DLD1 (cell line): Measurements from ENCODE around the gene MOSPD3.

Experiments
- in situ Hi-C: cut with HindIII; loops from 2 replicates; pipeline ENCODE4 v1.10.0; 2017; ENCODE audit warnings: low sequenced_read_pairs

Gene MOSPD3

DNA sequence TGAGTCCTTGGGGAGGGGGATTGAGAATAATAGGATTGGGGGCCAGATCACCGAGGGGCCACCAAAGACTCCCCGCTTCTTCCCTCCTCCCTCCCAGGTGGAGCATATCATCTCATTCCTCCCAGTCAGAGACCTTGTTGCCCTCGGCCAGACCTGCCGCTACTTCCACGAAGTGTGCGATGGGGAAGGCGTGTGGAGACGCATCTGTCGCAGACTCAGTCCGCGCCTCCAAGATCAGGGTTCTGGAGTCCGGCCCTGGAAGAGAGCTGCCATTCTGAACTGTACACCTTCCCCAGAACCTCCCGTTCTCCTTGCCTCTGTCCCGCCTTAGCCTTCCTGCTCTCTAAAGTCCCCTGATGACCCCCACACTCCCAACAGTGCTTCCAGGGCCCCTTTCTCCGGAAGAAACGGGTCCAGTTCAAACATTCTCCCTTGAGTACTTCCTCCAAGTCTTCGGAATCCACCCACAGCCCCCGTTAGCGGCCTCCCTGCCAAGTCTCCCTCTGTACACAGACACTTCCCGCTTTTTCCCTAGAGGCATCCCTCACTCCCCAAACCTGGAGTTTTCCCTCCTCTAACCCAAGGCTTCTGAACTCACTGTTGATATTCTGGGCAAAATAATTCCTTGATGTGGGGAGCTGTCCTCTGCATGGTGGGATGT is 22.1 kb upstream of the MOSPD3 start:
- in situ Hi-C loops, result no loop called here

- in situ Hi-C loops, result no loop called here
Measured at GRCh38 chr7:100591596-100591995, 20.7 kb upstream of the MOSPD3 start.

GRCh38 chr7:100595188-100595587 is 17.2 kb upstream of the MOSPD3 start:
- in situ Hi-C loops, result no loop called here

DNA sequence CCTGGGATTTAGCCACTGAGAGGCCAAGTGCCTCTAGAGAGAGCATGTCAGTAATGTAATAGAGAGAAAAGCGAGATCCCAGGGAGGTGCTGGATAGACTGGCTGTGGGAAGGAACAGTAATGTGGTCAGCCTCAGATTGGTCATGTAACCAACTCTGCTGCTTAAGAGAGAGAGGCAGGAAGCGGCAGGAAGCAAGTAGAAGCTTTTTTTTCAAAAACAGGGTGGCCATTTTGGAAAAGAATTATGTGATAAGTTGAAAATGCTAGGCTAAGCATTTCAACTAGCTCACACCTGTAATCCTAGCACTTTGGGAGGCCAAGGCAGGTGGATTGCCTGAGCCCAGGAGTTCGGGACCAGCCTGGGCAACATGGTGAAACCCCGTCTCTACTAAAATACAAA is 13.9 kb upstream of the MOSPD3 start:
- in situ Hi-C loops, result no loop called here

DNA sequence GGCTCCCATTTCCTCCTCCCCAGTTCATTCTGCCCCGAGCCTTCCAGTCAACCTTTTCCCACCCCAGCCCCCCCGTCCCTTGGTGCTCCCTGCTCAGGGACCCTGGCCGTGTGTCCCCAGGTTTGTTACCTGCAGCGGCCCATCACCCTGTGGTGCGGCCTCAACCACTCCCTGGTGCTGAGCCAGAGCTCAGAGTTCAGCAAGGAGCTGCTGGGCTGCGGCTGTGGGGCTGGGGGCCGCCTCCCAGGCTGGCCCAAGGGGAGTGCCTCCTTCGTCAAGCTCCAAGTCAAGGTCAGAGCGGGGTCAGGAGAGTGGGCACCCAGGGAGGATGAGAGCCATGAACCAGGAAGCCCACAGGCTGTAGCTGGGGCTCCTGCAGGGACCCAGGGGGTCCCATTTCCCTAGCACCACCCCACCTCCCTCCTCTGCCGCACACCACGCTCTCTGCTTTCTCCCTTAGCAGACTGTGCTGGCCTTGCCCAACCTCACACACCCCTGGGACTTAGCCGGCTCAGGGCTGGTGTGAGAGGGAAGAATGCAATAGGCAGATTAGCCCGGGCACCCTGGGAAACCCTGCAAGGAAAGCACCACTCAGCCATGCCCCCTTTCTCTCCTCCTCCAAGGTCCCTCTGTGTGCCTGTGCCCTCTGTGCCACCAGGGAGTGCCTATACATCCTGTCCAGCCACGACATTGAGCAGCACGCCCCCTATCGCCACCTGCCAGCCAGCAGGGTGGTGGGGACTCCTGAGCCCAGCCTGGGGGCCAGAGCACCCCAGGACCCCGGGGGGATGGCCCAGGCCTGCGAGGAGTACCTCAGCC is 12.2 kb upstream of the MOSPD3 start:
- in situ Hi-C loops, result no loop called here

GRCh38 chr7:100600730-100601038 is 11.7 kb upstream of the MOSPD3 start:
- in situ Hi-C loops, result no loop called here

DNA sequence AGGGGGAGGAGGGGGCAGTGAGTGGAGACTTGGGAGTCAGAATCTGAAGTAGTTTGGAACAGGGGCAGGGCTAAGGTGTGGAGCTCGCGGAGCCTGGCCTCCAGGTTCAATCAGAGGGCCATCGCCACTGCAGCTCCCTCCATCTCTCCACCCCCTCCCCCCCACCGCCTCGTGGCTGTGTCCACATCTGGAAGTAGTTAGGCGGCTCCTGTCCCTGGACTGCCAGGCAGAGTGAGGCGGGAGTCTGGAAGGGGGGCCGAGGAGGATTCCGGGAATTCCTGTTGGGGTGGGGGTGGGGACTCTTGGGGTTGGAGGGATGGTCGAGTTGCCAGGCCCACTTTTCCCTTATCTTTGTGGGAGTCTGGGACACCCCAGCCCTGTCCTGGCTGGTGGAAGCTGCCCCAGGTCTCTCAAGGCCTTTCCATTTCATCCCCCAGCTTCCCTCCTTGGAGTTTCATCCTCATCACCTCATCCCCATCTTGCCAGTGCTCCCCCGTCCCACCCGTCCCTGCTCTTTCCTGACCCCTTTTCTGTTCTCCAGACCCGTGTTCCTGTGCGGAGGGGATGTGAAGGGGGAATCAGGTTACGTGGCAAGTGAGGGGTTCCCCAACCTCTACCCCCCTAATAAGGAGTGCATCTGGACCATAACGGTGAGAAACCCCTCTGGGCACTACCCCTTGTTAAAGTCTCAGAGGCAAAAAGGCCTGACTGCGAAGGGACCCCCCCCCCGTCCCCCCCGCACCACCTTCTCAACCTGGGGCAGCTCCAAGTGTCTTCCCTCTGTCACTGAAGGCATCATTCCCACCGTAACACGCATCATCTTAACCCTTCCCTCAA is 9.2 kb upstream of the MOSPD3 start:
- in situ Hi-C loops, result no loop called here

DNA sequence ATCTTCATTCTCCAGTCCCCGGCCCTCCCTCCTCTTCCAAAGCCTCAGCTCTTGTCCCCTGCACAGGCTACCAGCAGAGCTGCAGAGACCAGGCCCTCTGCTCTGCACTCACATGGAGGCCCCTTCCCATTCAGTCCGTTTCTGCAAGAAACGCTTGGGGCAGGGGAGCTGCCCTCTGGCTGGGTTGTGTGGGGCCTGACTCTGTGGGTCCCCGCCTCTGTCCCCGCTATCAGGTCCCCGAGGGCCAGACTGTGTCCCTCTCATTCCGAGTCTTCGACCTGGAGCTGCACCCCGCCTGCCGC is 8.7 kb upstream of the MOSPD3 start:
- in situ Hi-C loops, result no loop called here

DNA sequence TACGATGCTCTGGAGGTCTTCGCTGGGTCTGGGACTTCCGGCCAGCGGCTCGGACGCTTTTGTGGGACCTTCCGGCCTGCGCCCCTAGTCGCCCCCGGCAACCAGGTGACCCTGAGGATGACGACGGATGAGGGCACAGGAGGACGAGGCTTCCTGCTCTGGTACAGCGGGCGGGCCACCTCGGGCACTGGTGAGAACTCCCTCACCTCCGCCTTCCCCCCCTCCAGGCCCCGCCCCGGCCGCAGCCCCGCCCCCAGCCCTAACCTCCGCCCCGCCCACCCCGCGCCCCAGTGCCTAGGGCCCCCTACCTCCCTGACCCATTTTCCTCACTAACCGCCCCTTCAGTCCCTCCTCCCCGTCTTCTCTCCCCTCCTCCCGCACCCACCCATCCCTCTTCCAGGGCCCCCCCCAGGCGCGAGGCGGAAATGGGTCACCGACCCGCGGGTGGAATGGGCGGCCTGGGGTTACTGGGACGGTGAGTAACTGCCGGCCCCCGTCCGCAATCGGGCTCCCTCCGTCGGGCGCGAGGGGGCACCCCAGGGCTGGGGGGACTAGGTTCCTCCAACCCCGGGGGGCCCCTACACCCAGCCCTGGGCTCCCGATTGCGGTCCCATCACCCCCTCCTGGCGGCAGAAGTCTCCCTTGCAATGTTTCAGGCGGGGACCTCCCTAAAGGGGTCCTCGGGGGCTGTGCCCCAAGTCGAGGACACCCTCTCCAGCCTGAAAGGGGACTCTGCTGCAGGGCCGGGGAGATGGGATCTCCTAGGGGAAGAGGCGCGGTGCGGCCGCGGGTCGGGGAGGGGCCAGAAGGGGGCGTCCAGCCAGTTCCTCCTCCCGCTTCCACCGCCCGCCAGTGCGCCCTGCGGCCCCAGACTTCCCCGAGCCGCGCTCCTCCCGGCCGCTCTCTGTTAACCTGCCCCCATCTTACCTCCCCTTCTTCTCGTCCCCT is 8.0 kb upstream of the MOSPD3 start:
- in situ Hi-C loops, result no loop called here

GRCh38 chr7:100604976-100605911 is 7.1 kb upstream of the MOSPD3 start:
- in situ Hi-C loops, result no loop called here

- in situ Hi-C loops, result no loop called here
Measured at GRCh38 chr7:100606313-100606712, 6.0 kb upstream of the MOSPD3 start.

GRCh38 chr7:100607111-100607510 is 5.2 kb upstream of the MOSPD3 start:
- in situ Hi-C loops, result no loop called here

GRCh38 chr7:100609958-100610357 is 2.4 kb upstream of the MOSPD3 start:
- in situ Hi-C loops, result no loop called here

- in situ Hi-C loops, result no loop called here
Measured at GRCh38 chr7:100612730-100613390, 520 bp downstream of the MOSPD3 start.

DNA sequence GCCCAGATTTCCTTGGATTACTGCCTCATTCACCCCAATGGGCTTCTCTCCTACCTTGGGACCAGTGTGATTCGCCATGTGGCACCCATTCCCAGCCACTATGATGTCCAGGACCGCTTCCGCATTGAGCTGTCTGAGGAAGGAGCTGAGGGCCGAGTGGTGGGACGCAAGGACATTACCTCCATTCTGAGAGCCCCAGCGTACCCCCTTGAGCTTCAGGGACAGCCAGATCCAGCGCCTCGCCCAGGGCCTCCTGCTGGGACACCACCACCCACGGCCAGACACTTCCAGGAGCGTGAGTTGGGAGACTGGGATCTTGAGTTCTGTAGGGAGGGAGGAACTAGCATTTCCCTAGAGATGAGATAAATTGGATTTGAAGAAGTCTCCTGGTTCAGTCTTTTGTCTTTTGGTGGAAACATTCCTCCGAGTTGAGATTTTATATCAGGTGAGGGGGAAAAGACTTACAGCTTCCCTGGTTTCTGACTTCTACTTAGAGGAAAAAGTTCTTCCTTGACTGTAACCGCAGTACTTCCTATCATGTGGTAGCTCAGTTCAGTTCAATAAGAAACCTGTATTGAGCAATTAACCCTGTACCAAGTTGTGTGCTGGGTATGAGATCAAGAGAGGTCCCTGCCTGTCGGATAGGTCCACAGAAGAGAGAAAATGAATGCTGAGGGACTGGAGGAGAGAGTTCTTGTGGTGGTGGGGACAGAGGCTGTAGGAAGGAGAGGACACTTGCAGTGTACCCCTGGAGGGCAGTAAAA is 1.3 kb downstream of the MOSPD3 start:
- in situ Hi-C loops, result no loop called here

GRCh38 chr7:100614308-100614861 is 2.0 kb downstream of the MOSPD3 start:
- in situ Hi-C loops, result no loop called here

- in situ Hi-C loops, result no loop called here
Measured at GRCh38 chr7:100620239-100620638, 7.9 kb downstream of the MOSPD3 start.

- in situ Hi-C loops, result no loop called here
Measured at GRCh38 chr7:100620804-100621203, 8.5 kb downstream of the MOSPD3 start.
